Motor neuron (in vitro differentiated cells): ENCODE results near the gene JUP. TPM values are rescaled to one million over a fixed set of nuclear protein-coding genes. Genes with fewer than 3 reads are reported as not detected.
A peak's percentile ranks its signal among the peaks of the same experiment; 100 is the strongest.

Source experiments
- ATAC-seq, 8 experiments: fragments of 200-7000 bp; cut with Tn5 transposase; replicated peaks in 6 of 8; 2 replicates each; pipeline ENCODE4 v1.8.0; 2021; ENCODE audit warnings: mild to moderate bottlenecking in 8 of 8, moderate library complexity in 8 of 8
- H3K27ac ChIP-seq, 2 donors: fragments of 250-450 bp; sonication (Bioruptor Pico); 2 replicates each; pipeline ENCODE4 v1.9.0; 2021; ENCODE audit warnings: antibody characterized with exemption in 2 of 2, mild to moderate bottlenecking in 2 of 2, moderate library complexity in 1 of 2
- H3K4me1 ChIP-seq, 2 donors: fragments of 250-450 bp; sonication (Bioruptor Pico); replicated peaks in 1 of 2; 2 replicates each; pipeline ENCODE4 v1.6.1; 2021; ENCODE audit warnings: antibody characterized with exemption in 2 of 2, mild to moderate bottlenecking in 2 of 2, moderate library complexity in 1 of 2
- H3K4me3 ChIP-seq, 5 donors: fragments of 250-450 bp; sonication (Bioruptor Pico); 2 replicates each; pipeline ENCODE4 v1.9.0; 2021; ENCODE audit warnings: antibody characterized with exemption in 5 of 5, mild to moderate bottlenecking in 5 of 5, moderate library complexity in 4 of 5
- WGBS, 10 experiments: fragments of 450-650 bp; shearing (Covaris generic); methylation state at CpG; one replicate each; pipeline ENCODE4 v1.0.0; 2022; 5-methylcytosine and 5-hydroxymethylcytosine counted together
- in situ Hi-C, 9 experiments: fragments of 400-800 bp; cut with MboI; loops; one replicate each; pipeline ENCODE4 v1.15.0; 2021; ENCODE audit warnings: low sequenced_read_pairs in 9 of 9, low pct_unique_long_range_greater_than_20kb in 2 of 9; ENCODE audit not compliant: unreplicated experiment in 9 of 9
- total RNA-seq, 8 experiments: library from RNA; unstranded; fragments of 300-600 nt; gene quantifications; 2 replicates each; pipeline versions ENCODE4 v1.2.3 to v1.2.4, GENCODE V29; 2022

Gene JUP
- total RNA-seq, 8 experiments from 2014 or later = 4.9 to 34.5 (median 16.8) TPM

DNA sequence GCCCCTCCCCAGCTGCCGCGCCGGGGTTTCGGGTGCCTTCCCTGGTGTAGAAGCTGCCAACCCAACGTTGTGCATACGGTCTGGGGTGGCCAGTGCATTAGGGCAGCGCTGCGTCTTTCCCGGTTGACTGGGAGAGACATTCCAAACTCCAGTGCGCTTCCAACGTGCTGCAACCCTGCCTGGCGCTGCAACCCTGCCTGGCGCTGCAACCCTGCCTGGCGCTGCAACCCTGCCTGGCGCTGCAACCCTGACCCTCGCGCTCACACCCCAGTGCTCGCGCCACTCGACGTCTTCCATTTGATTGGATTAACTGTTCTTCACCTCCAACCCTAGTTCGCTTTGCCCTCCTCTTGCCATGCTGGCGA, 51.6 kb downstream of the JUP start:
- WGBS, 10 experiments = 0 to 20% (median 6%) methylated on average over 1 to 19 of the region's 23 CpGs; no CpG with 5 or more reads in 4 of the 10 experiments
- in situ Hi-C loops = loop anchor here in 6 of 9 experiments (5.0 to 25.0 kb wide), 5 partner anchors 60 to 377 kb away; partner anchors contain the start of genes DHX58 (in 2 of the 6), HSPB9 (in 2 of the 6), KAT2A (in 2 of the 6) and KLHL10 (in 1 of the 6)
- peak in 6 of 8 experiments; percentile 10 to 32 (median 22) for ATAC-seq
- Histone ChIP-seq H3K27ac (no peak overlapping the region), H3K4me1 (peaks cover 3 to 7% of the 10 kb centered on the region in 2 donors), H3K4me3 (peak overlapping the region; percentile 31 to 50 (median 39))

DNA sequence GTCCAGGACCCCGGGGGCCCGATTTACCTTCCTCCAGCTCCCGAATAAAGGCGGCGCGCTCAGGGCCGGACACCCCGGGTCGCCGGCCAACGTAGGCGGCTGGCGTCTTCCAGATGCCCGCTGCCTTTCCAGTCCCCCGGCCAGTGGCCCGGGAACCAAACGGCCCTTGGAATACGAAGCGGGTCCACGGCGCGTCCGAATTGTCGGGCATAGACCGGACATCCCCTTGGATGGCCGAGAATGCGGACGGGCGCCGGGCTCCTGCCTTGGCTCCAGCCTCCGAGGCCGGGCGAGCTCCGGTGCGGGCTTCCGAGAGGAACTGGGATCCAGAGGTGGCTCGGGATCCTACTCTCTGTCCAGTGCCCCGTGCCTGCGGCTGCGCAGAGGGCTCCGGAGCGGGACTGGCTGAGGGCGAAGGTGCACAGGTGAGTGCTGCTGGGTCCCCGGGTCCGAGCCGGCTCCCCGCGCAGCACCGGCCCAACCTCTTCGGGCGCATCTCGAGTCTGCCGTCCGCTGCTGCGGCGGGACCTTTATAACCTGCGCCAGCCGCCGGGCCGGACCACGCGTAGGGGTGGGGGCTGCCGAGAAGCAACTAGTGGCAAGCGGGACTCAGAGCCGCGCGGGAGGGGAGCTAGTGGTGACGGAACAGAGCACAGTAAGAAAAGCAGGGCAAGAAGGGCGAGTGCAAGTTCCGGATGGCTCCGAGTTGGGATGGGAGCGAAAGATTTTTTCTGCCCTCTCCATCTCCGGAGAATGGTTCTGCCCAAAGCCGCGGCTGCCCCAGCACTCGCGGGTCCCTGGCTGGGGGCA, 52.2 kb downstream of the JUP start, which contains the start of gene HAP1:
Gene HAP1 (minus strand): TSS at position 505 of the 810 bp plus-strand sequence. CDS start 9 bp downstream, at position 496.
- Histone ChIP-seq H3K27ac (no peak within 1 kb of the TSS), H3K4me3 (peak within 1 kb of the TSS; percentile 31 to 50 (median 39)), H3K4me1 (peaks cover 3 to 7% of the 10 kb centered on the region in 2 donors)
- in situ Hi-C loops = loop anchor here in 5 of 9 experiments (10.0 to 25.0 kb wide), 4 partner anchors 60 to 378 kb away; partner anchors contain the start of genes DHX58 (in 2 of the 5), HSPB9 (in 2 of the 5), KAT2A (in 2 of the 5) and KLHL10 (in 1 of the 5)
- WGBS, 10 experiments = 0 to 17% (median 3%) methylated on average over 7 to 21 of the region's 77 CpGs; no CpG with 5 or more reads in 5 of the 10 experiments
- peak; percentile 67 to 74 (median 72) for ATAC-seq

DNA sequence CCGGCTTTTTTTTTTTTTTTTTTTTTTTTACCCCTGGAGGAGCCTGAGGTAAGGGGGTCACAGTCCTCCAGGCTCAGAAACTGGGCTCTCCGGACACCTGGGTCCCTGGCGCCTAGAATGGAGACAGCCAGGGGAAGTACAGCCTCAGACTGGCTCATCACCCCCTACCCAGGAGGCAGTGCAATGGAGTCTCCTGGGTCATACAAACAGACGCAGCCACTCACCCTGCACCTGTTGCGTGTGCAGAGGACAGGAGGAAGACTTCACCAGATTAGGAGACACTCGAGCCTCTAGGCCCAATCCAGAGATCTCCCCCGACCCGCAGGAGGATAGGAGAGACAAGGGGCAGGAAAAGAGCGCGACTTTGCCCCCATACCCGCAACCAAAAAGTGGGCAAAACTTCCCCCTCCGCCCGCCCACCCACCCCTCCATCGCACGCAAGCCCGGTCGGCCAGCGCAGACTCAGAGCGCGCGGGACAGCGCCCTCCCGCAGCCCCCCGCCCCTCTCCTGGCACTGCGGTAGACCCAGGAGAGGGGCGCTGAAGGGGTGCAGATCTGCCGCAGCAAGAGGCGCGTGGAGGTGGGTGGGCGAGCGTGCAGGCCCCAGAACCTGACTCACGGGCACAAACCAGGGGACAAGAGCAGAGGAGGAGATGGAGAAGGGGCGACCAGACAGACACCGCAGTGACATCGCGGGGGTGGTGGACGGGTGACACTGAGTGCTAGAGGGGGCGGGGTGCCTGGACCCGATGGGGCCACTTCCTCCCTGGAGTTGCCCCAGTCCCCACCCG, 53.0 kb downstream of the JUP start:
- ATAC-seq = peak in 6 of 8 experiments; percentile 1 to 31 (median 21)

DNA sequence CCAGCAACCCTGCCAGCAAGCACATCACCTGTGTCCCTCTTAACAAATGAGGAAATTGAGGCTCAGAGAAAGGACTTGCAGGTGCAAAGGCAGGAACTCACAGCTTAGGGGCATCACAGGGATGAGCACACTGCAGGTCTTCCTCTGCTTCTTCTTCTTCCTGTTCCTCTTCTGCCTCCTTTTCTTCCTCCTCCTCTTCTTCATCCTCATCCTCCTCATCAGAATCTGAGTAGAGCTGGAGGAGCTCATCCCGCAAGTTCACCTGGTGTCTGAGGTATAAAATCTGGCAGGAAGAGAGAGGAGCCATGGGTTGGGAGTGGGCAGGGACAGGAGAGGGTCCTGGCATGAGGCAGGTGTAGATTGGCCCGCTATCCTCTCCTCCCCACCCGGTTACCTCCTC, 54.7 kb downstream of the JUP start:
- Histone ChIP-seq H3K4me3 (no peak overlapping the region), H3K27ac (no peak overlapping the region), H3K4me1 (peaks cover 0 to 9% of the 10 kb centered on the region in 2 donors)
- 25 to 80% (median 70%) methylated on average over 1 to 2 of the region's 3 CpGs; no CpG with 5 or more reads in 7 of the 10 experiments for WGBS, 10 experiments
- in situ Hi-C loops = loop anchor here in 5 of 9 experiments (10.0 to 25.0 kb wide), 4 partner anchors 63 to 380 kb away; partner anchors contain the start of genes DHX58 (in 2 of the 5), HSPB9 (in 2 of the 5), KAT2A (in 2 of the 5) and KLHL10 (in 1 of the 5)
- no peak for ATAC-seq

More for the DNA sequence above, 53.0 kb downstream of the JUP start:
- H3K4me3 ChIP-seq = peak overlapping the region; percentile 31 to 50 (median 39)
- in situ Hi-C loops = loop anchor here in 5 of 9 experiments (10.0 to 25.0 kb wide), 4 partner anchors 61 to 379 kb away; partner anchors contain the start of genes DHX58 (in 2 of the 5), HSPB9 (in 2 of the 5), KAT2A (in 2 of the 5) and KLHL10 (in 1 of the 5)
- H3K4me1 ChIP-seq = peaks cover 3 to 7% of the 10 kb centered on the region in 2 donors
- H3K27ac ChIP-seq = no peak overlapping the region
- WGBS, 10 experiments = 8 to 40% (median 10%) methylated on average over 1 to 6 of the region's 40 CpGs; no CpG with 5 or more reads in 7 of the 10 experiments

DNA sequence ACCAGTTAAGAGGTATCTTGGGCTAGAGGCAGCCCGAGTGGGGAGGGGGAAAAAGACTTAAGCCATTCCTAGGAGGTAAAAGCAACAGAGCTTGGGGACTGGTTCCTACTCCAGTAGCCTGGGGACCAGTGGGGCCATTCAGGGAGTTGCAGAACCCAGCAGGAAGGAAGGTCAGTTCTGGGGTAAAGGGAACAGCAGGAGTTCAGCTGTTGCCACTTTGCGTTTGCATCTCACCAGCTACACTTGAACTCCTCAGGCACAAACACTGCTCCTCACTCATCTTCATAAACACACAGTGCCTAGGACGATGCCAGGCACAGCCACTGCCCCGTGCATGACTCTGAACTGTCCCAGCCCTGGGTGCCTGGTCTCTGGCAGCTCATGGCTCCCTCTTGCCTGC, 56.0 kb downstream of the JUP start:
- H3K4me3 ChIP-seq = no peak overlapping the region
- no peak overlapping the region for H3K27ac ChIP-seq
- in situ Hi-C loops = loop anchor here in 5 of 9 experiments (10.0 to 25.0 kb wide), 4 partner anchors 64 to 382 kb away; partner anchors contain the start of genes DHX58 (in 2 of the 5), HSPB9 (in 2 of the 5), KAT2A (in 2 of the 5) and KLHL10 (in 1 of the 5)
- no peak for ATAC-seq
- 0 to 50% (median 20%) methylated on average over 1 to 3 of the region's 4 CpGs; no CpG with 5 or more reads in 1 of the 10 experiments for WGBS, 10 experiments
- H3K4me1 ChIP-seq = peaks cover 0 to 11% of the 10 kb centered on the region in 2 donors

DNA sequence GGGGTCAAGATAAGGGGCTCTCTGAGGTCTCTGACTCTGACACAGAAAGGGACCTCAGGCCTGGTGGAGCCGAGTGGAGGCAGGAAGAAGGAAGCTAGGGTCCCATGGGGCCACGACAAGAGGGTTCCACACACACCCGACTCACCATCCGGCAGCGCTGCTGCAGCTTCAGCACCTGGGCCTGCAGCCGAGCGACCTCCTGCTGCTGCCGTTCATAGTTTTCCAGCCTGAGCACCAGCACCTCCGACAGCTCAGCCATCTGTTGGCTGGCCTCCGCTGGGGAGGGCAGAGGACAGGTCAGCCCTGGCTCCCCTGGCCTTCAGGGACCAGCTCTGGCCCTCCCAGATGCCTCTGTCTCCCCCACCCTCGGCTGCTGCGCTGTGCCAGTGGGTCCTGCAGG, 58.5 kb downstream of the JUP start:
- peaks cover 11 to 27% of the 10 kb centered on the region in 2 donors for H3K4me1 ChIP-seq
- 43 to 100% (median 83%) methylated on average over 1 to 5 of the region's 12 CpGs; no CpG with 5 or more reads in 5 of the 10 experiments for WGBS, 10 experiments
- H3K27ac ChIP-seq = peak overlapping the region in 1 of 2 donors; percentile 41
- in situ Hi-C loops = loop anchor here in 3 of 9 experiments (25.0 kb wide), 2 partner anchors 109 to 384 kb away; partner anchors contain the start of genes DHX58 (in 2 of the 3), HSPB9 (in 2 of the 3), KAT2A (in 2 of the 3) and KLHL10 (in 1 of the 3)
- no peak overlapping the region for H3K4me3 ChIP-seq
- no peak for ATAC-seq

DNA sequence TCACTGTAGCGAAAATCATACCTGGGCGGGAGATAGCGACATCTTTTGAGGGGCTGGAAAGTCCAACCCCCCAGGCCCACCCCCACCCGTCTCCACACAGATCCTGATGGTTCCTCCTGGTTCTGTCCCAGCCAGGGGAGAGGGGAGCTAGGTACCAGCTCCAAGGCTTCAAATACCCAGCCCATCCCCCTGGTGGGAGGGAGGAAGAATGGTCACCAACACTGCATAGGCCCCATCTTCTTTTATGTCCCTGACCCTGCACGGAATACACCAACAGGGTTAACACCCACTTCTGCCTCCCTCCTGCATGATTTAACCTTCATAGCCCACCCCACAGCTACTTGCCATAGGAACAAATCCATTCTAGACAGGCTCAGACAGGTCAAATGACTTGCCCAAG, 61.4 kb downstream of the JUP start:
- Histone ChIP-seq H3K27ac (no peak overlapping the region), H3K4me1 (peaks cover 22 to 34% of the 10 kb centered on the region in 2 donors), H3K4me3 (no peak overlapping the region)
- in situ Hi-C loops = loop anchor here in 3 of 9 experiments (25.0 kb wide), 2 partner anchors 112 to 387 kb away; partner anchors contain the start of genes DHX58 (in 2 of the 3), HSPB9 (in 2 of the 3), KAT2A (in 2 of the 3) and KLHL10 (in 1 of the 3)
- WGBS, 10 experiments = 67 to 100% methylated on average over 1 of the region's 5 CpGs; no CpG with 5 or more reads in 8 of the 10 experiments
- ATAC-seq = no peak

- in situ Hi-C loops = loop anchor here in 3 of 9 experiments (25.0 kb wide), 2 partner anchors 113 to 388 kb away; partner anchors contain the start of genes DHX58 (in 2 of the 3), HSPB9 (in 2 of the 3), KAT2A (in 2 of the 3) and KLHL10 (in 1 of the 3)
- 44 to 83% (median 73%) methylated on average over 1 to 4 of the region's 17 CpGs; no CpG with 5 or more reads in 5 of the 10 experiments for WGBS, 10 experiments
- Histone ChIP-seq H3K4me3 (no peak overlapping the region), H3K27ac (no peak overlapping the region), H3K4me1 (peaks cover 22 to 34% of the 10 kb centered on the region in 2 donors)
- peak in 3 of 8 experiments; percentile 44 to 55 (median 45) for ATAC-seq
Measured at GRCh38 chr17:41724476-41725050, 61.9 kb downstream of the JUP start.

GRCh38 chr17:41723801-41724475, 62.6 kb downstream of the JUP start:
- 17 to 93% (median 40%) methylated on average over 1 to 3 of the region's 12 CpGs; no CpG with 5 or more reads in 7 of the 10 experiments for WGBS, 10 experiments
- in situ Hi-C loops = no loop called here
- Histone ChIP-seq H3K4me3 (no peak overlapping the region), H3K4me1 (peaks cover 22 to 34% of the 10 kb centered on the region in 2 donors), H3K27ac (no peak overlapping the region)
- peak in 2 of 8 experiments; percentile 10 to 15 for ATAC-seq

DNA sequence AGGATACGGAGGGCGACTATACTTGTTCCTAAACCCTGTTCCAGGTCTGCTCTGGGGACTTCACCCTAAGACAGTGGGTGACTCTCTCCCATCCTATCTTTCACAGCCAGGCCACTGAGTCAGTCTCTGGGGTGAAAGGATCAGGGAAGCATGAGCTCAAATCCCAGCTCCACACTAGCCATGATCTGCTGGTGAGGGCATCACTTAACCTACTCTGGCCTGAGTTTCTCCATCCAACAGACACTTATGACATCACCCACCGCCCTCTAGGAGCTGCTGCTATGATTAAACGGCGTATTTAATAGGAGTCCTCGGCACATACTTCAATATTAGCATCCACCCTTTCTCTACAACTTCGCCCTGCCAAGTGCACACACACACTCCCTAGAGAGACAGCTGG, 64.3 kb downstream of the JUP start:
- H3K4me3 ChIP-seq = no peak overlapping the region
- in situ Hi-C loops = no loop called here
- peak in 6 of 8 experiments; percentile 23 to 73 (median 53) for ATAC-seq
- no peak overlapping the region for H3K27ac ChIP-seq
- H3K4me1 ChIP-seq = peaks cover 34 to 40% of the 10 kb centered on the region in 2 donors
- WGBS, 10 experiments = 56 to 93% (median 80%) methylated on average over 1 to 5 of the region's 7 CpGs; no CpG with 5 or more reads in 3 of the 10 experiments

DNA sequence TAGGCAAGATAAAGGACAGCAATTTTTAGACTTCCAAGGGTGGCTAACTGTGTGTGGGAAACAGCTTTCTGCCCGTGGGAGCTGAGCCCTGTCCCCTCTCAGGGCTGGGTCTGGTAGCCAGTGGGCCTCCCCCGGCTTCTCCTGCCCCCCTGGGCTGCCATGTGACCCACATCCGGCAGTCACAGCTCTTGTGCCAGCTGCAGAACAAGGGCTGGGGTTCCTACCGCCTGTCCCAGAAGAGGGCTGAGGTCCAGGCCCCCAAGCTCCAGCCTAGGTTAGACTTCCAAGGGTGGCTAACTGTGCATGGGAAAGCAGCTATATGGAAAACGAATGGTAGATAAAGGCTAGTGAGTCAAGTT, 68.2 kb downstream of the JUP start:
- Histone ChIP-seq H3K4me1 (peaks cover 23 to 25% of the 10 kb centered on the region in 2 donors), H3K27ac (no peak overlapping the region), H3K4me3 (no peak overlapping the region)
- WGBS, 10 experiments = 62 to 100% (median 84%) methylated on average over 1 to 3 of the region's 5 CpGs; no CpG with 5 or more reads in 7 of the 10 experiments
- in situ Hi-C loops = no loop called here
- ATAC-seq = peak in 4 of 8 experiments; percentile 2 to 19 (median 8)
